ENCODE results near the gene OPN3. TPM values are rescaled to one million over a fixed set of nuclear protein-coding genes. Genes with fewer than 3 reads are reported as not detected.

OPN3 gene
- total and polyA plus RNA-seq, 2 donors (not counting 1 experiment from before 2014, with no cell fraction given) = 21.0 to 29.6 TPM

DNA sequence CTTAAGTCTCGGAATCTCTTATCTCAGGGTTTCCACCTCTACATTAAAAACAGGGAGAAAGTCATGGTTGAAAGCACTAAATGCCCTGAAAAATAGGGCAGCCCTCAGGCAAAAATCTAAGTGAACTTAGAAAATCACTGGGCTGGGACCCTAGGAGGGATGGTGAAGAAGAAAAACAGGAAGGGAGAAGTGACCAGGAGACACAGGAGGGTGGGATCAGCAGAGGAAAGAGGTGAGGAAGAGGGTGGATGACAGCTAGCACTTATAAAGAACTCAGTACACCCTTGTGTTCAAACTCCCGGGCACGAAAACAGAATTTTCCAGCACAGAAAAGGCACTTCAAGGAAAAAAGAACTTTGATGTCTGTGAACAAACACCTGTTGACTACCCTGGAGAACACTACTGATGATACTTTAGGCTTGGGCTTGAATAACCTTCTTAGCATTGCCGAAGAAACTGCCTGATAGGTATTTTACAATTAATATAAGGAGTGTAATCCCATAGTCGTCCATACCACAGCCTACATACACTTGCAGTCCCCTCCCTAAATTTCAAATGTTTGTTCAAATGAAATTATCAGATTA, 2.0 kb downstream of the OPN3 start:
- no peaks in the 10 kb centered on the region for H3K36me3 ChIP-seq (replicated peaks in 1 of 2; ENCODE audit: control extremely low read depth in 1 of 2, control insufficient read depth in 1 of 2, extremely low read depth in 1 of 2, insufficient read depth in 2 of 2, low read length in 1 of 2)
- CTCF ChIA-PET = interaction anchor here (0.6 to 2.5 kb wide), 7 partner anchors 9 to 98 kb away, joined by 3 to 15 read pairs (median 4); no protein-coding TSS in a partner anchor
- H3K27ac ChIP-seq (ENCODE audit: low read length in 2 of 2) = peak overlapping the region in 1 of 2 donors; percentile 81
- WGBS (ENCODE audit: insufficient coverage) = no CpG with 5 or more reads among the region's 5 CpGs
- Mint-ChIP-seq H3K27ac (peak overlapping the region; percentile 89), H3K4me1 (peaks cover 63% of the 10 kb centered on the region), H3K4me3 (peak overlapping the region; percentile 88), H3K27me3 (no peaks in the 10 kb centered on the region), H3K9me3 (ENCODE audit: insufficient read depth) (peaks cover 3% of the 10 kb centered on the region)
- H3K4me1 ChIP-seq (ENCODE audit: control insufficient read depth in 2 of 2, insufficient read depth in 2 of 2, low read length in 2 of 2) = peaks cover 39 to 46% of the 10 kb centered on the region in 2 donors
- H4K20me1 ChIP-seq (ENCODE audit: control insufficient read depth, insufficient read depth, low read length, poor library complexity, severe bottlenecking) = no peaks in the 10 kb centered on the region
- H3K79me2 ChIP-seq (ENCODE audit: control insufficient read depth, insufficient read depth, low read length) = peaks cover 63% of the 10 kb centered on the region
- peak overlapping the region; percentile 78 to 97 (median 94) for H3K4me3 ChIP-seq (ENCODE audit: control extremely low read depth in 1 of 5, extremely low read depth in 1 of 5, insufficient read depth in 1 of 5, low read depth in 2 of 5, low read length in 4 of 5)
- no peaks in the 10 kb centered on the region for H3K27me3 ChIP-seq (replicated peaks in 1 of 4; ENCODE audit: control extremely low read depth in 1 of 4, control insufficient read depth in 3 of 4, insufficient read depth in 4 of 4, low read length in 3 of 4)
- TF ChIP-seq EZH2 (IDR thresholded peaks at IDR 0.05; ENCODE audit: borderline replicate concordance, insufficient read depth, low read depth, low read length, poor library complexity, severe bottlenecking) = no peak
- no peak for TF ChIP-seq CTCF (IDR thresholded peaks at IDR 0.05)
- ATAC-seq (ENCODE audit: low read depth) = no peak
- intact Hi-C loops (cut with micrococcal nuclease) = loop anchor here (5.0 kb wide), 1 partner anchor 41 kb away; no protein-coding TSS in a partner anchor
- H3K4me2 ChIP-seq (replicated peaks; ENCODE audit: low read depth, low read length, poor library complexity, severe bottlenecking) = peak overlapping the region; percentile 71
- H3K9ac ChIP-seq (ENCODE audit: low read length) = peak overlapping the region; percentile 93
- H3K9me3 ChIP-seq (ENCODE audit: control extremely low read depth in 1 of 3, control insufficient read depth in 2 of 3, insufficient read depth in 1 of 3, low read length in 2 of 3) = peaks cover 0 to 3% (median 0%) of the 10 kb centered on the region in 3 donors
- peak; percentile 7 for DNase-seq
- POLR2A ChIA-PET = no interaction called here
- peak overlapping the region; percentile 12 for H2AFZ ChIP-seq (ENCODE audit: insufficient read depth, low read depth, low read length, poor library complexity, severe bottlenecking)

DNA sequence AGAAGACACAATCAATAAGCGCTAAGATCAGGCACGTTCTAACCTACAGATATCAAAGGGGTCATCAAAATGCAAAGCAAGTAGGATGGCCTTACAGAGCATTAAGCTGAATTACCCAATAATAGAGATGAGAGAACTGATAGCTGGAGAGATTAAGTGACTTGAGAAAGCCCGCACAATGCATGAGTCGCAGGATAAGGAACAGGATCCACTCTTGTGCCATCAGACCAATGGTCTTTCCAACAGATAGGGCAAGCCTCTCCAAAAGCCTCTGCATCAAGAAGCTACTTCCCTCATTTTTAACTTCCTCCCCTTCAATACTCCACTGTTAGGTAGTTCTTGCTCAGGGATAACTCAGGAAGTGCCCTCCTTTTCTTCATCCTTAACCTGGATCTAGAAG, 2.6 kb downstream of the OPN3 start:
- H3K27me3 Mint-ChIP-seq = no peaks in the 10 kb centered on the region
- POLR2A ChIA-PET = no interaction called here
- H3K9ac ChIP-seq (ENCODE audit: low read length) = peak overlapping the region; percentile 93
- peaks cover 3% of the 10 kb centered on the region for H3K9me3 Mint-ChIP-seq (ENCODE audit: insufficient read depth)
- H3K27me3 ChIP-seq (replicated peaks in 1 of 4; ENCODE audit: control extremely low read depth in 1 of 4, control insufficient read depth in 3 of 4, insufficient read depth in 4 of 4, low read length in 3 of 4) = no peaks in the 10 kb centered on the region
- peak overlapping the region in 4 of 5 experiments; percentile 78 to 97 (median 96) for H3K4me3 ChIP-seq (ENCODE audit: control extremely low read depth in 1 of 5, extremely low read depth in 1 of 5, insufficient read depth in 1 of 5, low read depth in 2 of 5, low read length in 4 of 5)
- H3K27ac ChIP-seq (ENCODE audit: low read length in 2 of 2) = peak overlapping the region in 1 of 2 donors; percentile 81
- peaks cover 63% of the 10 kb centered on the region for H3K4me1 Mint-ChIP-seq
- ATAC-seq (ENCODE audit: low read depth) (no peak), DNase-seq (peak; percentile 17)
- intact Hi-C loops (cut with micrococcal nuclease) = loop anchor here (5.0 kb wide), 1 partner anchor 40 kb away; no protein-coding TSS in a partner anchor
- no peak for TF ChIP-seq CTCF (IDR thresholded peaks at IDR 0.05)
- TF ChIP-seq EZH2 (IDR thresholded peaks at IDR 0.05; ENCODE audit: borderline replicate concordance, insufficient read depth, low read depth, low read length, poor library complexity, severe bottlenecking) = no peak
- no peaks in the 10 kb centered on the region for H4K20me1 ChIP-seq (ENCODE audit: control insufficient read depth, insufficient read depth, low read length, poor library complexity, severe bottlenecking)
- no peaks in the 10 kb centered on the region for H3K9me3 ChIP-seq (ENCODE audit: control extremely low read depth in 1 of 3, control insufficient read depth in 2 of 3, insufficient read depth in 1 of 3, low read length in 2 of 3)
- H3K4me2 ChIP-seq (replicated peaks; ENCODE audit: low read depth, low read length, poor library complexity, severe bottlenecking) = peak overlapping the region; percentile 71
- peaks cover 69% of the 10 kb centered on the region for H3K79me2 ChIP-seq (ENCODE audit: control insufficient read depth, insufficient read depth, low read length)
- H3K4me3 Mint-ChIP-seq = peak overlapping the region; percentile 88
- peaks cover 0 to 2% of the 10 kb centered on the region in 2 experiments for H3K36me3 ChIP-seq (replicated peaks in 1 of 2; ENCODE audit: control extremely low read depth in 1 of 2, control insufficient read depth in 1 of 2, extremely low read depth in 1 of 2, insufficient read depth in 2 of 2, low read length in 1 of 2)
- no peak overlapping the region for H2AFZ ChIP-seq (ENCODE audit: insufficient read depth, low read depth, low read length, poor library complexity, severe bottlenecking)
- peak overlapping the region; percentile 89 for H3K27ac Mint-ChIP-seq
- CTCF ChIA-PET = interaction anchor here (0.6 to 2.5 kb wide), 5 partner anchors 11 to 104 kb away, joined by 3 to 15 read pairs (median 4); no protein-coding TSS in a partner anchor
- peaks cover 39 to 46% of the 10 kb centered on the region in 2 donors for H3K4me1 ChIP-seq (ENCODE audit: control insufficient read depth in 2 of 2, insufficient read depth in 2 of 2, low read length in 2 of 2)
- 100% methylated on average over 1 of the region's 4 CpGs for WGBS (ENCODE audit: insufficient coverage)

All from B cell (primary cell).